NCI-H510A treated with DMSO at 0.1 percent for 48 hours (cell line): Measurements from ENCODE around the gene NBL1.
A peak's percentile ranks its signal among the peaks of the same experiment; 100 is the strongest.

ENCODE experiments used
- DNase-seq: peaks from one replicate; lab custom pipeline; 2025; lab: John Stamatoyannopoulos, UW

Gene NBL1

GRCh38 chr1:19703280-19703679 is 59.2 kb downstream of the NBL1 start:
- DNase-seq = no peak

GRCh38 chr1:19704247-19705113 is 60.4 kb downstream of the NBL1 start:
- DNase-seq = peak; percentile 92

- no peak for DNase-seq
Measured at GRCh38 chr1:19705464-19705863, 61.4 kb downstream of the NBL1 start.

- no peak for DNase-seq
Measured at GRCh38 chr1:19706136-19706535, 62.0 kb downstream of the NBL1 start.
